ENCODE data around the gene ANO3.
A peak's percentile ranks its signal among the peaks of the same experiment; 100 is the strongest.
"Not testable (repeated sequence)": the region's sequence is repeated elsewhere in the genome, so short reads cannot be mapped to it uniquely, and the experiment has no call there.

Gene ANO3

GRCh38 chr11:26632691-26633159 is 300.8 kb downstream of the ANO3 start:
- no peak for DNase-seq

DNA sequence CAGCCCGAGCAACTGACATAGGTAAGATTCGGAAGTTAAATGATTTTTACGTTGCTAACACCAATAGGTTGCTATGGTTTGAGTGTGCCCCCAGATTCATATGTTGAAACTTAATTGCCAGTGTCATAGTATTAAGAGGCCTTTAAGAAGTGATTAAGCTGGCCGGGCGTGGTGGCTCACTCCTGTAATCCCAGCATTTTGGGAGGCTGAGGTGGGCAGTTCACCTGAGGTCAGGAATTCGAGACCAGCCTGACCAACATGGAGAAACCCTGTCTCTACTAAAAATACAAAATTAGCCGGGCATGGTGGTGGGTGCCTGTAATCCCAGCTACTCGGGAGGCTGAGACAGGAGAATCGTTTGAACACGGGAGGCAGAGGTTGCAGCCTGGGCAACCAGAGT is 311.4 kb downstream of the ANO3 start:
- DNase-seq = not testable (repeated sequence)

DNA sequence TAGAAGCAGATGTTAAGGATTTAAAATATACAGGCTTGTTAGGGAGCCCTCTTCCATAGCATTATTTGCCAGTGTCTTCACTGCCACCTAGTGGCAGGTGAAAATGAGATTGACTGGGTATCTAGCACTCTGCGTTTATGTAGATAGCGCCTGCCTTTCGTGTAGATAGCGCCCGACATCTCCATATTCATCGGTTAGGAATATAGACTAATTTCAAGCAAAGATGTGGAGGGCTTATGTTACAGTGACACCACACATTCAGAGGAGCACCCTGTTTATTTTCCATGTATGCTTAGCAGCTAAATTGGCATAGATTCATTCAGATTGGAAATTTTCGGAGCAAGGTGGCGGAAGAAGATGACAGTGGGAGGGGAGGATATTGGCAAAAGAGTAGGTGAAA is 318.0 kb downstream of the ANO3 start:
- DNase-seq = peak; percentile 41 to 82

DNA sequence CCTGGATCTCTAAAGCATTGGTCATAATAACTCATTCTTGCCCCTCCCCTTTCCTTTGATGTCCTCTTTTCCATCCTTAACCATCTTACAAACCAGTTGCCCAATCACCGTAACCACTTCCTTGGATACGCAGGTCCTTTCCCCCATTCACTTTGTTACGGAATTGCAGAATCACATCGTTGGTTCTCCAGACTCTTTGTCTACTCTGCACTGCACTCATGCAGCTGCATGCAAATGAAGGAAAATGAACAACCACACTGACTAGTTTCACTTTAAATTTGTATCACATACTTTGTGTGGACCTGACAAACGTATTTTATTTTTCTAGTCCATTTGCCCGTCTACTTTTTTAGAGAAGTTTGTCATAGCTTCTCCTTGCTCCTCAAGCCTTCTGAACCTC is 320.0 kb downstream of the ANO3 start:
- no peak for DNase-seq

GRCh38 chr11:26655287-26655686 is 323.4 kb downstream of the ANO3 start:
- DNase-seq = no peak

DNA sequence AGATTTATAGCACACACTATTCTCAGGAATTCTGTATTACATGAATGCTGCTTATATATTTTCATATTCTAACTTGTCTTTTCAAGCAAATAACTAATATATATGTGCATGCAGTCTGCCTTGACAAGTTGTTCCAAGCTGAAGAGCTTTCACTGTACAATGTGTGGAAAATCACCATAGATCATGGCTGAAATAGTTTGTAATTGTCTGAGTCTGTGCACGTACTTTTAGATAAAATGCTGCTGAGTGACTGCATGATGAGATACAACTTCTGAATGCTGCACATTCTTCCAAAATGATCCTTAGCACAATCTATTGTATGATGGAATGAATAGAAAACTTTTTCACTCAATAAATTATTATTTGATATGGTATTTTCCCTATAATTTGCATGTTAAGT is 331.0 kb downstream of the ANO3 start:
- no peak for DNase-seq

GRCh38 chr11:26665036-26665435 is 333.1 kb downstream of the ANO3 start:
- DNase-seq = no peak

- DNase-seq = no peak
These were observed 334.0 kb downstream of the ANO3 start for GRCh38 chr11:26665946-26666345.

DNA sequence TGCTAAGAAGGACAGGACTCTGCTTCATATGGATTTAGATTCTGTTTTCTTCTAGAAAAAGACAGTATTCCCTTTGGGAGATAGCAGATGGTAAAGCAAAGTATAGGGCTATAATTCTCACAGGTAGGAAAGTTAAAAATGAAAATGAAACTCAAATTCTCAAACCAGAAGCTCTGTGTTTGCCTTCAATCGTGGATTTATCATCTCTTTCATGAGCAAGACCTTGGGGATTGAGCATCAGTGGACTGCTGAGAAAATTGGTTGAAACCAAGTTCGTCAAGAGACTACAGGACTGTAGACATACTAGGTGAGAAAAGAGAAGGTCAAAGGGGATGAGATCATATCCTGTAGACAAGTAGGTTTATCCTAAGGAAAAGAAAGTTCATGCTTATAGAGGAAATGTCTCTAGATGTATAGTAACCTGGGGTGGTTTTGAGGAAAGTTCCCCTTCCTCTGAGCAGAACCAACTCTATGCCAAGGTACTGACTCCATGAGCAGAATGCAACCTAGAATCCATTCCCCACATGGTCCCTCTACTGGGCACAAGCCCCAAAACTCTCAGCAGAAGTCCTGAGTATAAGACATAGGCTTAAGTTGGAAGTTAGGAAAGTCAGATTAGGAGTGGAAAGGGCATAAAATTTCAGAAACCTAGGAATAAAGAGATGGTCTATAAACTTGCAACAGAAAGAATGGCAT is 343.5 kb downstream of the ANO3 start:
- no peak for DNase-seq

- DNase-seq = no peak
These were observed 344.7 kb downstream of the ANO3 start for GRCh38 chr11:26676641-26677040.

GRCh38 chr11:26677566-26677965 is 345.6 kb downstream of the ANO3 start:
- DNase-seq = no peak

DNA sequence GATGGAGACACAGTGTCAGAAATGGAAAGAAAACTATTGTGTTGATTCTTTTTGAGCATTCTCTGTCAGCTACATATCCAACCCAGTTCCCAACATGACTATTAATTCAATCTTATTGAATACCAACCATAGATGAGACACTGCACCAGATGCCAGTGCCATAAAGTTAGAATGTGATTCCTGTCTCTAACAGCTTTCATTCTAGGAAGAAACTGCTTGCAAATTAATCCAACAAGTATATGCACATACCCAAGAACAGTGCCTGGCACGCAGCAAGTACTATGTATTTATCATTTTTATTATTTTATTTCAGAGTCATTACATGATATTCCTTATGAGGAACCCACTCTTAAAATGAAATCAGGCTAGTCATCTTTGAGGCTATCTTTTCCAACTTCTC is 355.4 kb downstream of the ANO3 start:
- DNase-seq = no peak

GRCh38 chr11:26688701-26689100 is 356.8 kb downstream of the ANO3 start:
- no peak for DNase-seq

DNA sequence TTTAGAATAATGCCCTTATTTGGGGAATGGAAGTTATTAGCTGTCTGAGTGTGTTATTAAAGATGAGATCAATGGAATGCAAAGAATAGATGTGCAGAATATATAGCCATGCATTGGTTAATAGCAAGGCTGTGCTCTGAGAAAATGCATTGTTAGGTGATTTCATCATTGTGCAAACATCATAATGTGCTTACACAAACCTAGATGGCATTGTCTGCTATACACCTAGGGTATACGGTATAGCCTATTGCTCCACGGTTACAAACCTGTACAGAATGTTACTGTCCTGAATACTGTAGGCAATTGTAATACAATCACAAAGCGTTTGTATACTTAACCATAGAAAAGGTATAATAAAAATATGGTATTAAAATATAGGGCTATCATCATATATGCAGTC is 364.4 kb downstream of the ANO3 start:
- DNase-seq = no peak

DNA sequence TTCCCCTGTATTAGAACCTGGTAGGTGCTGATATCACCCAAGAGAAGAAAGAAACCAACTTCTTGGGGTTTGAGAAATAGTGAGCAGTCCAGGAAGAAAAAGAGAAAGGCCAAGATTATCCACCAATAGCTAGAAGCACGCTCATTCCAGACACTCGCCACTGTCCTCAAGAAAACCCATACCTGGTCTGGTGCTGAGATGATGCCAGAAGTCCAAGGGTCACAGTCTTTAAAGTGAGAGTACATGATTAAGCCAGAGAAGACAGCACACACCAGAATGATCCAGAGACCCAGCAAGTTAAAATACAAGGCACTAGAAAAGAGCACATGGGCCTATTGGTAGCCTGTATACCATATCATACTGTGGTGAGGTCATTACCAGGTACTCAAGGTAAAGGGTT is 366.3 kb downstream of the ANO3 start:
- no peak for DNase-seq

- peak; percentile 14 to 87 for DNase-seq
These were observed 368.8 kb downstream of the ANO3 start for GRCh38 chr11:26700574-26701235.

DNA sequence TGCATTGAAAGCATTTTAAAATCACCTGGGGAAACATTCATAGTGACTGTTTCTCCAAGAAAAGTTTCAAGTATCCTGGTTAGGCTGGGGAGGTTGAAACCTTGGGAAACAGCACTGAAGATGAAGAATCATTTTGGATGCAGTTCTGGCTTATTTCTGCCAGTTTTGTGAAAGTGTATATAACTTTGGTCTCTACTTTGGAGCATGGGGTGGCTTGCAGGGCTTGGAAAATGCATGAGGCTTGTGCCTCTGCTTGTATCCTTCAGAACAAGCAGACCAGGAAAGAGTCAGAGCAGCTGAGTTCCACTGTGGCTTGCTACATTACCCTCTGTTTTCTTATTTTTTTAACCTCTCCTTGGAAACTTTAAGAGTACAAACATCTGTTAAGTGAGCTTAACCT is 370.5 kb downstream of the ANO3 start:
- no peak for DNase-seq

- DNase-seq = no peak
These were observed 371.7 kb downstream of the ANO3 start for GRCh38 chr11:26703411-26704191.

DNA sequence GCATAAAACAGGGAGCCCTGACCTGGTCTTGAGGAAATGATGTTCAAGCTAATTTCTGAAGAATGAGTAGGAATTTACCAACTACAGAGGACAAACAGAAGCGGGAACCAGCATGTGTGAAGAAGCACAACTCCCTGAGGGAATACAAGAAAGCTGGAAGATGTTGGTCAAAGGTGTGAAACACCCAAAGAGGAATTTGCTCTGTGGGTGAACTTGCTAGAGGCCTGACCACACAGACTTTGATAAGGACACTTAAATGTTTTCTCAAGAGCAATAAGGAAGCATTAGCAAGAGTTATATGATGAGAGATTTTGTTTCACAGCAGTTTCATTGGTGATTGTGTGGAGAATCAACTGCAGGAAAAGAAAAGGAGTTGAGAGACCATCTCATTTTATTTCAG is 372.3 kb downstream of the ANO3 start:
- DNase-seq = no peak

DNA sequence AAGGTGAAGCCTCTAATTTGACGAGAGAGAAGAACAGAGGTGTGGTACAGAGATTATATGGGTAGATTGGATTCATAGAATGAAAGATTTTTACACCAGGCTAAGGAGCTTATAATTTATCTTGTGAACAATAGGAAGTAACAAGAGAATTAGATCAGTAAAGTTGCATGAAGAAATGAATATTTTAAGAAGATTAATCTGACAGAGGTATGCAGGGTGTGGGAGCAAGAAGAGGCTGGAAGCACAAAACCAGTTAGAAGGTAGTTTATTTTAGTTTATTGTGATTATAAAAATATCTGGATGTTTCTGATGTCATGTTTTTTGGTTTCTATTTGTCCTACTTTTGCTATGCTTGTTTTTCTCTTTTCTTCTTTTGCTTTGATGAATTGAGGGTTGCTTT is 374.3 kb downstream of the ANO3 start:
- DNase-seq = no peak

DNA sequence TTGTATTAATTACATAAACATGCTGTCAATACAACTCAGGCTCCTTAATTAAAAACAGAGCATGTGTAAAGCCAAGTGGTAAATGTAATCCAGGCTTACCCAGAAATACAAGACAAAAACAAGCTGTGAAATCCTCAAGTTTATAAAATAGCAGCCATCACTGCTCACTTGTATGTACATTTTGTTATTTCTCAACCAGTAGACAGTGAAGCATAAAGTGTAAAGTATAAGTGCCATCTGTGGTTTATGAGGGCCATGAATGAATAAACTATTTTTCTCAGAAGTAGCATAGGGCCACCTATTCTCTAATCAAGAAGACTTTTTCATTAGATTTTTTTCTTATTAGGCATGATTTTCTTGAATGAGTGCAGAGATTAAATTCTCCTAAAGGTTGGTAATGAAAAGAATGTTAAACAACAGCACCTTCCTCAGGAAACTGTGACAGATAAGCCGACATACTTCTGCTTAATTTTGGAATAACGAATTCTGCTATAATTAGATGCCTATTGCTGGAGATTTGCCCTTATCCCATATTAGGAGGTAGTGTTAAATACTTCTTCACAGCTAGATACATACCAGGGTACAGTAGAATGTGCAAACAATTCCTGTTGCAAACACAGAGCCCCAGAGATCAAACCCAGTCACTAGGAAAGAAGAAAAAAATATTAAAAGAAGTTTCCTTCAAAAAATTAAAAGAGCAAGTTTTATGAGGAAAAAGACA is 377.0 kb downstream of the ANO3 start:
- no peak for DNase-seq

DNA sequence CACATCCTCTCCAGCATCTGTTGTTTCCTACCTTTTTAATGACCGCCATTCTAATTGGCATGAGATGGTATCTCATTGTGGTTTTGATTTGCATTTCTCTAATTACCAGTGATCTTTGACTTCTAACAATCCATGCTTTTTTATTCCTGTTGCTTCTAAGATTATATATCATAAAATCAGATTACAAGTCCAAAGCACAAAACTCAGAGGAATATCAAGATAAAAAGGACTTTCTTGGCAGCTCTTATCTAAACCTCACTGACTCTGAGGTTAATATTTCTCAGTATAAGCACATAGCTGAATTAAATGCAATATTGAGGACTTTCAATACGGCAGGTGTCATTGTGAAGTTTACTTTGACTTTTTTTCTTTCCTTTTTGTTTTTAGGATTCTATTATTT is 378.6 kb downstream of the ANO3 start:
- DNase-seq = no peak

- DNase-seq = no peak
These were observed 380.6 kb downstream of the ANO3 start for GRCh38 chr11:26712497-26712896.
